Liver (tissue), 9 donors: Measurements from ENCODE around the gene PNKD. TPM values are rescaled to one million over a fixed set of nuclear protein-coding genes. Genes with fewer than 3 reads are reported as not detected.

Experiments
- DNase-seq: peaks from one replicate; pipeline ENCODE4 v3.0.0-alpha.2; 2017; ENCODE audit warnings: low spot score
- H3K27ac ChIP-seq, 2 donors: one replicate each; pipeline ENCODE4 v1.7.0; 2013; ENCODE audit warnings: inconsistent platforms in 2 of 2, low read length in 2 of 2, control low read depth in 1 of 2, low read depth in 1 of 2, mild to moderate bottlenecking in 1 of 2
- H3K27me3 ChIP-seq, 4 donors: one replicate each; pipeline versions ENCODE4 v1.6.1 to v1.7.0; 2013; ENCODE audit warnings: low read length in 3 of 4, inconsistent platforms in 1 of 4, mild to moderate bottlenecking in 1 of 4, moderate library complexity in 1 of 4; ENCODE audit not compliant: control insufficient read depth in 4 of 4, insufficient read depth in 4 of 4
- H3K36me3 ChIP-seq, 4 donors: one replicate each; pipeline versions ENCODE4 v1.6.1 to v1.7.0; 2013; ENCODE audit warnings: low read length in 3 of 4, mild to moderate bottlenecking in 3 of 4, low read depth in 1 of 4, moderate library complexity in 1 of 4; ENCODE audit not compliant: control insufficient read depth in 4 of 4, insufficient read depth in 3 of 4
- H3K4me1 ChIP-seq, 4 donors: one replicate each; pipeline versions ENCODE4 v1.6.1 to v1.7.0; 2013; ENCODE audit warnings: low read length in 3 of 4, mild to moderate bottlenecking in 3 of 4, moderate library complexity in 1 of 4; ENCODE audit not compliant: control insufficient read depth in 4 of 4, insufficient read depth in 4 of 4
- H3K4me3 ChIP-seq, 3 donors: one replicate each; pipeline versions ENCODE4 v1.6.1 to v1.7.0; 2013; ENCODE audit warnings: low read length in 3 of 3, control low read depth in 1 of 3, low read depth in 1 of 3, mild to moderate bottlenecking in 1 of 3
- H3K9ac ChIP-seq, 2 donors: one replicate each; pipeline ENCODE4 v1.7.0; 2013; ENCODE audit warnings: low read length in 2 of 2, mild to moderate bottlenecking in 2 of 2, moderate library complexity in 2 of 2, control low read depth in 1 of 2, low read depth in 1 of 2
- H3K9me3 ChIP-seq, 4 donors: one replicate each; pipeline versions ENCODE4 v1.6.1 to v1.7.0; 2013; ENCODE audit warnings: low read length in 3 of 4; ENCODE audit not compliant: control insufficient read depth in 4 of 4
- CTCF ChIP-seq: fragments of 150-350 bp; IDR thresholded peaks from 2 replicates; pipeline ENCODE4 v1.5.1; 2017; ENCODE audit warnings: improper control_type of control experiment, low read depth, low read length; ENCODE audit not compliant: missing input control
- EGR1 ChIP-seq, 2 donors: IDR thresholded peaks; 2 replicates each; pipeline ENCODE4 v1.6.1; 2016 to 2018; ENCODE audit warnings: antibody characterized with exemption in 2 of 2, low read depth in 2 of 2
- FOXA1 ChIP-seq: IDR thresholded peaks from 2 replicates; pipeline ENCODE4 v1.6.1; 2016; ENCODE audit warnings: antibody characterized with exemption
- FOXA2 ChIP-seq: IDR thresholded peaks from 2 replicates; pipeline ENCODE4 v1.6.1; 2016; ENCODE audit warnings: antibody characterized with exemption
- GABPA ChIP-seq, 2 donors: IDR thresholded peaks in 1 of 2; conservative IDR thresholded peaks in 1 of 2; 2 replicates each; pipeline ENCODE4 v1.6.1; 2016; ENCODE audit warnings: antibody characterized with exemption in 2 of 2, mild to moderate bottlenecking in 1 of 2, moderate library complexity in 1 of 2
- HNF4A ChIP-seq, 2 donors: conservative IDR thresholded peaks; 2 replicates each; pipeline ENCODE4 v1.6.1; 2016; ENCODE audit warnings: antibody characterized with exemption in 2 of 2, mild to moderate bottlenecking in 2 of 2
- MAX ChIP-seq: IDR thresholded peaks from 2 replicates; pipeline ENCODE4 v1.6.1; 2016; ENCODE audit warnings: antibody characterized with exemption
- NR2F2 ChIP-seq: IDR thresholded peaks from 2 replicates; pipeline ENCODE4 v1.6.1; 2016; ENCODE audit warnings: antibody characterized with exemption
- RAD21 ChIP-seq, 2 donors: IDR thresholded peaks; 2 replicates each; pipeline ENCODE4 v1.6.1; 2016; ENCODE audit warnings: antibody characterized with exemption in 2 of 2, mild to moderate bottlenecking in 2 of 2
- SP1 ChIP-seq: IDR thresholded peaks from 2 replicates; pipeline ENCODE4 v1.6.1; 2018; ENCODE audit warnings: antibody characterized with exemption, mild to moderate bottlenecking
- TAF1 ChIP-seq: conservative IDR thresholded peaks from 2 replicates; pipeline ENCODE4 v1.6.1; 2016; ENCODE audit warnings: antibody characterized with exemption, mild to moderate bottlenecking
- YY1 ChIP-seq: IDR thresholded peaks from 2 replicates; pipeline ENCODE4 v1.6.1; 2016; ENCODE audit warnings: antibody characterized with exemption, mild to moderate bottlenecking
- WGBS: extraction: QIAGEN DNeasy Blood & Tissue Kit; methylation state at CpG from one replicate; pipeline ENCODE4 v1.1.7; 2013; 5-methylcytosine and 5-hydroxymethylcytosine counted together
- polyA plus RNA-seq, 2 donors: library from polyadenylated mRNA; stranded (reverse) in 1 of 2; unstranded in 1 of 2; fragments of 200-250 nt in 1 of 2; fragments of >200 nt in 1 of 2; fragmentation: Nextera tagmentation in 1 of 2; extraction: Ambion mirVana in 1 of 2; gene quantifications; one replicate each; pipeline versions ENCODE4 v1.2.1 to v1.2.3, GENCODE V29; 2013 to 2015
- total RNA-seq, 2 donors: library from RNA; depleted of rRNA; stranded (reverse); fragments of >200 nt; gene quantifications; one replicate each; pipeline ENCODE4 v1.2.3, GENCODE V29; 2014
- TF ChIP-seq, protein P1 (sequence below): IDR thresholded peaks from 2 replicates; pipeline ENCODE4 v1.6.1; 2016; ENCODE audit warnings: antibody characterized with exemption, mild to moderate bottlenecking
- TF ChIP-seq, protein P2 (sequence below): IDR thresholded peaks from 2 replicates; pipeline ENCODE4 v1.6.1; 2016; ENCODE audit warnings: antibody characterized with exemption
- donor health status: healthy.
- donor health status: healthy.
- donor health status: healthy.
- donor health status: healthy.
- donor health status: healthy.

The PNKD gene
- total and polyA plus RNA-seq, 4 donors: 28.5 to 161 (median 94.9) TPM

DNA sequence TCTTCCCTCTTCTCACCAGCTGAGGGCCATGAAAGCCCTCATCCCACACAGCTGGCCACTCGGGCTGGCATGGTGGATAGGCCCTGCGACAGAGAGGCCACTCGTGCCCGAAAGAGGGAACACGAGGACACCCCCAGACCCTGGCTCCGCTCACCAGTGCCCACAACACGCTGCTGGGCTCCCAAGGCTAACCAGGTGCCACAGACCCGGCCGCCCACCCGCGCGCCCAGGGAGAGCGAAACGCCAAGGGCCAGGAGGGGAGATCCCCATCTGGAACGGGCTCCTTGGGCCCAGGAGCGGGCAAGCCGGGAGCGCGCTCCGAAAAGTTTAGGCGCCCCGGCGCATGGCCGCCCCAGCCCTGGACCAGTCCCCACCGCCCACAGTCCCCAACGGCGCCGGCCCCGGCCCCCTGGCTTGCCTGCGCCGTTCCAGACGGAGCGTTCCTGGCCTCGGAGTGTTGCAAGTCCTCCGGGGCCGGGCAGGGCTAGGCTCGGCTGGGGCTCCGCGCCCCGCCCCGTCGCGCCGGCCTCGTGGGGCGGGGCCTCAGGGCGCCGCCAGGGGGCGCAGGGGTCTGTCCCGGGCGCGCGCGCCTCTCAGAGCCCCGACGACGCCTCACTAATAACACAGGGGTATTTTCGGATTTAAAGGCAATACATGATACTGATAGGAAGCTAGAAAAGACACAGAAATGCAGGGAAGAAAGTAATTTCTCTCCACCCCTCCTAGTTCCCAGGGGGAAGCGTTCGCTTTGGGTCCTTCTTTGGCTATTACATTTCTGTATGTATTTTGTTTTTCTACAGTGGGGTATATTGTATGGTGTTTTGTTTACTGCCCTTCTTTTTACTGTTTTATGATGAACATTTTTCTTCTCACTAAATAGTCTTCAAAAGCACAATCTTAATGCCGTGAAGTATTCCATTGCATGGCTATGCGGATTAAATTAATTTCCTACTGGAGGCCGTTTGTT is 22.0 kb downstream of the PNKD start, which contains the start of gene TMBIM1:
Gene TMBIM1 (minus strand): TSS at position 456 of the 967 bp plus-strand sequence. CDS start 10,362 bp downstream, outside the sequence.
- 7% methylated on average over 63 of the region's 63 CpGs for WGBS
- H3K36me3 ChIP-seq: no peaks in the 10 kb centered on the region
- DNase-seq: peak; percentile 87
- H3K27ac ChIP-seq: peak within 1 kb of the TSS; percentile 98 to 99
- H3K4me1 ChIP-seq: peaks cover 22 to 52% (median 39%) of the 10 kb centered on the region in 4 donors
- H3K27me3 ChIP-seq: no peaks in the 10 kb centered on the region
- no peaks in the 10 kb centered on the region for H3K9me3 ChIP-seq
- H3K9ac ChIP-seq: peak within 1 kb of the TSS; percentile 72 to 86
- H3K4me3 ChIP-seq: peak within 1 kb of the TSS; percentile 64 to 89 (median 69)
- no peak for TF ChIP-seq YY1
- no peak for TF ChIP-seq HNF4A (conservative IDR thresholded peaks at IDR 0.05)
- no peak for TF ChIP-seq GABPA (IDR thresholded peaks at IDR 0.05 in 1 of 2, conservative IDR thresholded peaks at IDR 0.05 in 1 of 2)
- TF ChIP-seq TAF1: peak; percentile 5
- no peak for TF ChIP-seq FOXA1
- TF ChIP-seq EGR1 (IDR thresholded peaks at IDR 0.05; ENCODE audit: low read depth in 2 of 2): no peak
- no peak for TF ChIP-seq NR2F2
- TF ChIP-seq RAD21 (IDR thresholded peaks at IDR 0.05): peak; percentile 41 to 65
- no peak for TF ChIP-seq FOXA2
- TF ChIP-seq MAX: no peak
- TF ChIP-seq CTCF: peak; percentile 92
- no peak for TF ChIP-seq SP1
- TF ChIP-seq, protein P1, sequence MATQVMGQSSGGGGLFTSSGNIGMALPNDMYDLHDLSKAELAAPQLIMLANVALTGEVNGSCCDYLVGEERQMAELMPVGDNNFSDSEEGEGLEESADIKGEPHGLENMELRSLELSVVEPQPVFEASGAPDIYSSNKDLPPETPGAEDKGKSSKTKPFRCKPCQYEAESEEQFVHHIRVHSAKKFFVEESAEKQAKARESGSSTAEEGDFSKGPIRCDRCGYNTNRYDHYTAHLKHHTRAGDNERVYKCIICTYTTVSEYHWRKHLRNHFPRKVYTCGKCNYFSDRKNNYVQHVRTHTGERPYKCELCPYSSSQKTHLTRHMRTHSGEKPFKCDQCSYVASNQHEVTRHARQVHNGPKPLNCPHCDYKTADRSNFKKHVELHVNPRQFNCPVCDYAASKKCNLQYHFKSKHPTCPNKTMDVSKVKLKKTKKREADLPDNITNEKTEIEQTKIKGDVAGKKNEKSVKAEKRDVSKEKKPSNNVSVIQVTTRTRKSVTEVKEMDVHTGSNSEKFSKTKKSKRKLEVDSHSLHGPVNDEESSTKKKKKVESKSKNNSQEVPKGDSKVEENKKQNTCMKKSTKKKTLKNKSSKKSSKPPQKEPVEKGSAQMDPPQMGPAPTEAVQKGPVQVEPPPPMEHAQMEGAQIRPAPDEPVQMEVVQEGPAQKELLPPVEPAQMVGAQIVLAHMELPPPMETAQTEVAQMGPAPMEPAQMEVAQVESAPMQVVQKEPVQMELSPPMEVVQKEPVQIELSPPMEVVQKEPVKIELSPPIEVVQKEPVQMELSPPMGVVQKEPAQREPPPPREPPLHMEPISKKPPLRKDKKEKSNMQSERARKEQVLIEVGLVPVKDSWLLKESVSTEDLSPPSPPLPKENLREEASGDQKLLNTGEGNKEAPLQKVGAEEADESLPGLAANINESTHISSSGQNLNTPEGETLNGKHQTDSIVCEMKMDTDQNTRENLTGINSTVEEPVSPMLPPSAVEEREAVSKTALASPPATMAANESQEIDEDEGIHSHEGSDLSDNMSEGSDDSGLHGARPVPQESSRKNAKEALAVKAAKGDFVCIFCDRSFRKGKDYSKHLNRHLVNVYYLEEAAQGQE: peak; percentile 24

GRCh38 chr2:218293715-218294429 is 23.6 kb downstream of the PNKD start:
- WGBS: 55% methylated on average over 5 of the region's 5 CpGs
- Histone ChIP-seq H3K27me3 (no peaks in the 10 kb centered on the region), H3K9ac (no peak overlapping the region), H3K27ac (peak overlapping the region; percentile 98 to 99), H3K9me3 (no peaks in the 10 kb centered on the region), H3K36me3 (no peaks in the 10 kb centered on the region), H3K4me3 (no peak overlapping the region), H3K4me1 (peaks cover 17 to 47% (median 32%) of the 10 kb centered on the region in 4 donors)
- TF ChIP-seq TAF1 (peak; percentile 4), CTCF (no peak)
- TF ChIP-seq, protein P2, sequence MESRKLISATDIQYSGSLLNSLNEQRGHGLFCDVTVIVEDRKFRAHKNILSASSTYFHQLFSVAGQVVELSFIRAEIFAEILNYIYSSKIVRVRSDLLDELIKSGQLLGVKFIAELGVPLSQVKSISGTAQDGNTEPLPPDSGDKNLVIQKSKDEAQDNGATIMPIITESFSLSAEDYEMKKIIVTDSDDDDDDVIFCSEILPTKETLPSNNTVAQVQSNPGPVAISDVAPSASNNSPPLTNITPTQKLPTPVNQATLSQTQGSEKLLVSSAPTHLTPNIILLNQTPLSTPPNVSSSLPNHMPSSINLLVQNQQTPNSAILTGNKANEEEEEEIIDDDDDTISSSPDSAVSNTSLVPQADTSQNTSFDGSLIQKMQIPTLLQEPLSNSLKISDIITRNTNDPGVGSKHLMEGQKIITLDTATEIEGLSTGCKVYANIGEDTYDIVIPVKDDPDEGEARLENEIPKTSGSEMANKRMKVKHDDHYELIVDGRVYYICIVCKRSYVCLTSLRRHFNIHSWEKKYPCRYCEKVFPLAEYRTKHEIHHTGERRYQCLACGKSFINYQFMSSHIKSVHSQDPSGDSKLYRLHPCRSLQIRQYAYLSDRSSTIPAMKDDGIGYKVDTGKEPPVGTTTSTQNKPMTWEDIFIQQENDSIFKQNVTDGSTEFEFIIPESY: peak; percentile 5
- DNase-seq: no peak
